SK-N-SH (cell line): ENCODE measurements around the gene GNG12.

Experiments used
- CTCF ChIP-seq: fragments of 200-600 bp; sonication (generic); IDR thresholded peaks from 2 replicates; pipeline ENCODE4 v1.6.1; 2017; ENCODE audit warnings: antibody characterized with exemption, mild to moderate bottlenecking, moderate library complexity
- EP300 ChIP-seq, 2 experiments: IDR thresholded peaks; 2 replicates each; pipeline versions ENCODE4 v1.4.0 to v1.6.1; 2012; ENCODE audit warnings: borderline replicate concordance in 1 of 2, low read depth in 1 of 2, low read length in 1 of 2
- FOXJ3 ChIP-seq: sonication (generic); formaldehyde crosslinking; IDR thresholded peaks from 2 replicates; pipeline ENCODE4 v1.5.1; 2020; ENCODE audit warnings: mild to moderate bottlenecking, missing genetic modification reagents
- FOXM1 ChIP-seq: IDR thresholded peaks from 2 replicates; pipeline ENCODE4 v1.4.0; 2012; ENCODE audit warnings: low read depth, mild to moderate bottlenecking
- GATA2 ChIP-seq: sonication (generic); formaldehyde crosslinking; IDR thresholded peaks from 2 replicates; pipeline ENCODE4 v1.5.0; 2020; ENCODE audit warnings: mild to moderate bottlenecking, missing genetic modification reagents
- MAX ChIP-seq: IDR thresholded peaks from 2 replicates; pipeline ENCODE4 v1.4.0; 2012; ENCODE audit warnings: low read depth
- MEF2A ChIP-seq: IDR thresholded peaks from 2 replicates; pipeline ENCODE4 v1.4.0; 2012; ENCODE audit warnings: low read depth, borderline replicate concordance
- RAD21 ChIP-seq: IDR thresholded peaks from 2 replicates; pipeline ENCODE4 v1.6.1; 2012; ENCODE audit warnings: mild to moderate bottlenecking, low read length
- SIN3A ChIP-seq: IDR thresholded peaks from 2 replicates; pipeline ENCODE4 v1.6.1; 2012; ENCODE audit warnings: low read depth, mild to moderate bottlenecking, low read length, moderate library complexity, borderline replicate concordance
- SMC3 ChIP-seq: IDR thresholded peaks from 2 replicates; pipeline ENCODE4 v1.6.1; 2012; ENCODE audit warnings: low read depth, low read length, improper control_type of control experiment
- TAF1 ChIP-seq: IDR thresholded peaks from 2 replicates; pipeline ENCODE4 v1.6.1; 2012; ENCODE audit warnings: low read depth, mild to moderate bottlenecking, low read length, moderate library complexity, borderline replicate concordance

- TF ChIP-seq MEF2A, result no peak
- no peak for TF ChIP-seq CTCF
- TF ChIP-seq EP300 (IDR thresholded peaks at IDR 0.05; ENCODE audit: borderline replicate concordance in 1 of 2, low read depth in 1 of 2, low read length in 1 of 2), result no peak
- TF ChIP-seq TAF1, result no peak
- TF ChIP-seq FOXJ3, result no peak
- TF ChIP-seq MAX, result no peak
- TF ChIP-seq SIN3A, result no peak
- TF ChIP-seq FOXM1, result no peak
- TF ChIP-seq RAD21, result no peak
- no peak for TF ChIP-seq GATA2
- no peak for TF ChIP-seq SMC3
Observed at GRCh38 chr1:67755619-67756018, 77.6 kb downstream of the GNG12 start.
